Stimulated activated CD8-positive, alpha-beta memory T cell treated with anti-CD3 and anti-CD28 coated beads, Interleukin-15, amount 100 ng/mL, for 24 hours (primary cell): ENCODE data around the gene GPR61.
A peak's percentile ranks its signal among the peaks of the same experiment; 100 is the strongest.

Experiments used
- DNase-seq: peaks from one replicate; pipeline ENCODE4 v3.0.0-alpha.2; 2020; ENCODE audit warnings: low read depth

The GPR61 gene

GRCh38 chr1:109508873-109509175 lies 30.8 kb upstream of the GPR61 start:
- no peak for DNase-seq

GRCh38 chr1:109509176-109510134 lies 30.2 kb upstream of the GPR61 start, which contains the start of gene AMIGO1:
Gene AMIGO1 (minus strand): TSS chr1:109509727. CDS start chr1:109508912, 815 bp downstream.
- peak; percentile 40 for DNase-seq

- no peak for DNase-seq
Measured at GRCh38 chr1:109513110-109513710, 26.5 kb upstream of the GPR61 start.

GRCh38 chr1:109514846-109515245 lies 24.8 kb upstream of the GPR61 start:
- no peak for DNase-seq

GRCh38 chr1:109516872-109517271 lies 22.8 kb upstream of the GPR61 start:
- DNase-seq = no peak

GRCh38 chr1:109517337-109517736 lies 22.3 kb upstream of the GPR61 start:
- no peak for DNase-seq

GRCh38 chr1:109521002-109521951 lies 18.4 kb upstream of the GPR61 start:
- DNase-seq = no peak

- DNase-seq = no peak
Measured at GRCh38 chr1:109522026-109522425, 17.6 kb upstream of the GPR61 start.

GRCh38 chr1:109523706-109524105 lies 16.0 kb upstream of the GPR61 start:
- no peak for DNase-seq

- DNase-seq = no peak
Measured at GRCh38 chr1:109527098-109527811, 12.4 kb upstream of the GPR61 start.

- DNase-seq = no peak
Measured at GRCh38 chr1:109527846-109528695, 11.6 kb upstream of the GPR61 start.

- DNase-seq = no peak
Measured at GRCh38 chr1:109528712-109529111, 11.0 kb upstream of the GPR61 start.

GRCh38 chr1:109529881-109530456 lies 9.7 kb upstream of the GPR61 start:
- no peak for DNase-seq

- no peak for DNase-seq
Measured at GRCh38 chr1:109530457-109531087, 9.1 kb upstream of the GPR61 start.

GRCh38 chr1:109531380-109531779 lies 8.3 kb upstream of the GPR61 start:
- DNase-seq = no peak

GRCh38 chr1:109531826-109532364 lies 7.8 kb upstream of the GPR61 start:
- DNase-seq = no peak

- peak; percentile 89 for DNase-seq
Measured at GRCh38 chr1:109532365-109533136, 7.1 kb upstream of the GPR61 start.

- DNase-seq = no peak
Measured at GRCh38 chr1:109534307-109534858, 5.3 kb upstream of the GPR61 start.
